H1 (cell line): ENCODE data around the gene VENTX. TPM values are rescaled to one million over a fixed set of nuclear protein-coding genes. Genes with fewer than 3 reads are reported as not detected.

Experiments
- CTCF ChIA-PET: fragments of 300-600 bp; sonication (Branson Sonifier 250); formaldehyde crosslinking; loops from one replicate; lab custom pipeline; 2021; ENCODE audit not compliant: partially characterized antibody; lab: Charles Lee
- POLR2A ChIA-PET: fragments of 300-600 bp; sonication (Branson Sonifier 250); formaldehyde crosslinking; loops from one replicate; lab custom pipeline; 2021; ENCODE audit warnings: inconsistent platforms; ENCODE audit not compliant: partially characterized antibody; lab: Charles Lee
- DNase-seq, 2 experiments: peaks; one replicate each; pipeline versions ENCODE4 v3.0.0 to v3.0.0-alpha.2; 2010 to 2022; ENCODE audit warnings: low spot score in 2 of 2, low read depth in 1 of 2, mixed read lengths in 1 of 2
- FAIRE-seq: peaks from 2 replicates; lab custom pipeline; 2011; peaks lifted over from hg19 to GRCh38; lab: Jason Lieb, UNC
- H2AFZ ChIP-seq: 2 replicates; pipeline ENCODE4 v1.8.1; 2012; ENCODE audit warnings: low read length, inconsistent platforms
- H2AK5ac ChIP-seq: 2 replicates; pipeline ENCODE4 v1.6.1; 2013; ENCODE audit warnings: low read depth, low read length
- H2BK120ac ChIP-seq: replicated peaks from 2 replicates; pipeline ENCODE3; 2013; ENCODE audit warnings: low read depth, low read length, inconsistent platforms
- H2BK12ac ChIP-seq: 2 replicates; pipeline ENCODE4 v1.6.1; 2013; ENCODE audit warnings: low read depth, low read length
- H2BK15ac ChIP-seq: 2 replicates; pipeline ENCODE4 v1.6.1; 2013; ENCODE audit warnings: low read length
- H2BK20ac ChIP-seq: 2 replicates; pipeline ENCODE4 v1.6.1; 2013; ENCODE audit warnings: low read length
- H2BK5ac ChIP-seq: 2 replicates; pipeline ENCODE4 v1.6.1; 2013; ENCODE audit warnings: low read depth, low read length
- H3K14ac ChIP-seq: 2 replicates; pipeline ENCODE4 v1.6.1; 2013; ENCODE audit warnings: inconsistent platforms; ENCODE audit not compliant: insufficient read length
- H3K18ac ChIP-seq: 2 replicates; pipeline ENCODE4 v1.6.1; 2013; ENCODE audit warnings: low read length; ENCODE audit errors: extremely low read depth
- H3K23ac ChIP-seq: 2 replicates; pipeline ENCODE4 v1.6.1; 2013; ENCODE audit warnings: inconsistent platforms; ENCODE audit not compliant: insufficient read length
- H3K23me2 ChIP-seq: 2 replicates; pipeline ENCODE4 v1.6.1; 2013; ENCODE audit warnings: low read depth, low read length
- H3K27ac ChIP-seq: 2 replicates; pipeline ENCODE4 v1.6.1; 2011; ENCODE audit warnings: low read depth, low read length, inconsistent platforms
- H3K27me3 ChIP-seq, 4 experiments: replicated peaks in 1 of 4; 1 replicate in 1 of 4; 2 replicates in 3 of 4; pipeline versions ENCODE4 v1.6.1 to v1.8.1; 2011 to 2013; ENCODE audit warnings: low read length in 3 of 4, mild to moderate bottlenecking in 3 of 4, inconsistent platforms in 2 of 4, mixed read lengths in 2 of 4, moderate library complexity in 1 of 4; ENCODE audit not compliant: control insufficient read depth in 3 of 4, insufficient read depth in 3 of 4; ENCODE audit errors: extremely low read depth in 1 of 4
- H3K36me3 ChIP-seq, 4 experiments: 2 replicates each; pipeline versions ENCODE4 v1.6.1 to v1.8.1; 2011 to 2013; ENCODE audit warnings: mild to moderate bottlenecking in 4 of 4, low read length in 3 of 4, moderate library complexity in 2 of 4, control low read depth in 1 of 4, inconsistent platforms in 1 of 4; ENCODE audit not compliant: insufficient read depth in 4 of 4, control insufficient read depth in 2 of 4
- H3K4ac ChIP-seq: replicated peaks from 2 replicates; pipeline ENCODE3; 2013; ENCODE audit warnings: low read length, low read depth, mixed read lengths, inconsistent platforms; ENCODE audit not compliant: insufficient read length
- H3K4me1 ChIP-seq, 4 experiments: replicated peaks in 1 of 4; 1 replicate in 1 of 4; 2 replicates in 3 of 4; pipeline versions ENCODE4 v1.6.1 to v1.8.1; 2011 to 2013; ENCODE audit warnings: low read length in 3 of 4, inconsistent platforms in 2 of 4, mixed read lengths in 1 of 4; ENCODE audit not compliant: insufficient read depth in 4 of 4, control insufficient read depth in 3 of 4
- H3K4me2 ChIP-seq, 2 experiments: 2 replicates each; pipeline versions ENCODE4 v1.6.1 to v1.8.1; 2011 to 2013; ENCODE audit warnings: low read depth in 2 of 2, low read length in 2 of 2, control low read depth in 1 of 2, inconsistent platforms in 1 of 2, mild to moderate bottlenecking in 1 of 2; ENCODE audit not compliant: insufficient read depth in 1 of 2
- H3K4me3 ChIP-seq, 4 experiments: fragments of 200-600, 300-600 bp in 1 of 4; sonication (generic), shearing (Covaris generic), sonication (Bioruptor Twin) in 1 of 4; 2 replicates each; pipeline versions ENCODE4 v1.5.1 to v1.8.1; 2011 to 2016; ENCODE audit warnings: low read length in 4 of 4, low read depth in 3 of 4, control low read depth in 2 of 4, inconsistent platforms in 2 of 4, mild to moderate bottlenecking in 2 of 4, mixed read lengths in 1 of 4, moderate library complexity in 1 of 4; ENCODE audit not compliant: insufficient read depth in 2 of 4; ENCODE audit errors: extremely low read depth in 1 of 4
- H3K56ac ChIP-seq: replicated peaks from 2 replicates; pipeline ENCODE3; 2013; ENCODE audit warnings: low read depth, mild to moderate bottlenecking, mixed read lengths, low read length, inconsistent platforms; ENCODE audit not compliant: insufficient read length
- H3K79me1 ChIP-seq: 2 replicates; pipeline ENCODE4 v1.6.1; 2013; ENCODE audit warnings: low read depth, low read length, control low read depth
- H3K79me2 ChIP-seq, 2 experiments: 2 replicates each; pipeline versions ENCODE4 v1.6.1 to v1.8.1; 2012 to 2013; ENCODE audit warnings: low read length in 2 of 2, mild to moderate bottlenecking in 2 of 2, inconsistent platforms in 1 of 2; ENCODE audit not compliant: insufficient read depth in 2 of 2, control insufficient read depth in 1 of 2
- H3K9ac ChIP-seq, 4 experiments: replicated peaks in 1 of 4; 1 replicate in 1 of 4; 2 replicates in 3 of 4; pipeline versions ENCODE4 v1.6.1 to v1.8.1; 2011 to 2013; ENCODE audit warnings: low read depth in 3 of 4, low read length in 3 of 4, control low read depth in 2 of 4, mild to moderate bottlenecking in 2 of 4, moderate library complexity in 2 of 4, inconsistent platforms in 1 of 4; ENCODE audit errors: extremely low read depth in 1 of 4
- H3K9me3 ChIP-seq, 2 experiments: 2 replicates each; pipeline versions ENCODE4 v1.6.1 to v1.8.1; 2012 to 2013; ENCODE audit warnings: mild to moderate bottlenecking in 2 of 2, moderate library complexity in 2 of 2, control low read depth in 1 of 2, inconsistent platforms in 1 of 2, low read depth in 1 of 2, low read length in 1 of 2, mixed read lengths in 1 of 2; ENCODE audit not compliant: insufficient read depth in 2 of 2
- H4K20me1 ChIP-seq, 2 experiments: replicated peaks in 1 of 2; 2 replicates each; pipeline versions ENCODE3 to v1.8.1; 2011 to 2013; ENCODE audit warnings: inconsistent platforms in 2 of 2, low read length in 2 of 2, mild to moderate bottlenecking in 1 of 2; ENCODE audit not compliant: insufficient read depth in 2 of 2, control insufficient read depth in 1 of 2
- H4K5ac ChIP-seq: 2 replicates; pipeline ENCODE4 v1.6.1; 2013; ENCODE audit warnings: low read length, low read depth, mixed read lengths, inconsistent platforms; ENCODE audit not compliant: insufficient read length
- H4K8ac ChIP-seq: 2 replicates; pipeline ENCODE4 v1.8.0; 2013; ENCODE audit warnings: mild to moderate bottlenecking, moderate library complexity, low read length, inconsistent platforms; ENCODE audit not compliant: insufficient read depth; ENCODE audit errors: extremely low read depth
- H4K91ac ChIP-seq: replicated peaks from 2 replicates; pipeline ENCODE3; 2013; ENCODE audit warnings: low read length, mixed read lengths, inconsistent platforms; ENCODE audit not compliant: insufficient read length
- BRCA1 ChIP-seq: IDR thresholded peaks from 2 replicates; pipeline ENCODE4 v1.6.1; 2012; ENCODE audit warnings: low read depth, low read length, improper control_type of control experiment
- CHD1 ChIP-seq: IDR thresholded peaks from 2 replicates; pipeline ENCODE4 v1.6.1; 2012; ENCODE audit warnings: low read depth, low read length, improper control_type of control experiment
- FOSL1 ChIP-seq: IDR thresholded peaks from 2 replicates; pipeline ENCODE4 v1.6.1; 2011; ENCODE audit warnings: mild to moderate bottlenecking, low read depth, low read length, moderate library complexity; ENCODE audit not compliant: insufficient read depth
- GTF2F1 ChIP-seq: IDR thresholded peaks from 2 replicates; pipeline ENCODE4 v1.6.1; 2012; ENCODE audit warnings: low read depth, low read length, improper control_type of control experiment, borderline replicate concordance
- NRF1 ChIP-seq: IDR thresholded peaks from 2 replicates; pipeline ENCODE4 v1.6.1; 2011; ENCODE audit warnings: mild to moderate bottlenecking, low read depth, low read length, improper control_type of control experiment
- POU5F1 ChIP-seq: IDR thresholded peaks from 2 replicates; pipeline ENCODE4 v1.6.1; 2011; ENCODE audit warnings: low read depth, mild to moderate bottlenecking, low read length, moderate library complexity
- SP4 ChIP-seq: IDR thresholded peaks from 2 replicates; pipeline ENCODE4 v1.6.1; 2012; ENCODE audit warnings: low read length, inconsistent platforms
- TEAD4 ChIP-seq: IDR thresholded peaks from 2 replicates; pipeline ENCODE4 v1.6.1; 2012; ENCODE audit warnings: low read depth, low read length, inconsistent platforms, mixed read lengths
- YY1 ChIP-seq: IDR thresholded peaks from 2 replicates; pipeline ENCODE4 v1.6.1; 2011; ENCODE audit warnings: low read depth, mild to moderate bottlenecking, low read length
- WGBS, 2 experiments: shearing (Covaris generic) in 1 of 2; methylation state at CpG; one replicate each; pipeline versions ENCODE4 v1.1.6 to v1.1.7; 2013 to 2015; ENCODE audit warnings: low lambda C conversion rate in 2 of 2, mixed read lengths in 2 of 2, inconsistent platforms in 1 of 2, low coverage in 1 of 2, missing lambda C conversion rate in 1 of 2; ENCODE audit not compliant: insufficient replicate concordance in 2 of 2, insufficient coverage in 1 of 2, insufficient read length in 1 of 2; ENCODE audit errors: extremely low coverage in 1 of 2, missing lambda C conversion rate in 1 of 2; 5-methylcytosine and 5-hydroxymethylcytosine counted together
- polyA plus RNA-seq, 7 experiments: library from polyadenylated mRNA; depleted of rRNA in 3 of 7; stranded (reverse) in 5 of 7; unstranded in 2 of 7; fragments of >200 nt in 5 of 7; fragments of 200-250 nt in 2 of 7; gene quantifications; 1 replicate in 5 of 7; 2 replicates in 1 of 7; 4 replicates in 1 of 7; pipeline versions ENCODE4 v1.2.1 to v1.2.3, GENCODE V29; 2011 to 2013; ENCODE audit warnings: missing spikeins in 2 of 7, mixed read lengths in 2 of 7
- total RNA-seq: library from RNA; stranded (reverse); fragmentation: NEBNext Ultra II Directional; extraction: Animal tissue kit (Norgen Biotek cat#: 25700); gene quantifications from 2 replicates; pipeline ENCODE4 v1.2.1, GENCODE V29; 2021
- TF ChIP-seq, protein P1 (sequence below): IDR thresholded peaks from 2 replicates; pipeline ENCODE4 v1.6.1; 2011; ENCODE audit warnings: low read length, improper control_type of control experiment

VENTX gene
- total and polyA plus RNA-seq, 2 of the 8 experiments (the other 6 are each of a cell fraction or from before 2014, with no cell fraction given), result 5.6 TPM

GRCh38 chr10:133281628-133282372 is 44.1 kb downstream of the VENTX start:
- Histone ChIP-seq H3K4ac (no peak overlapping the region), H2AK5ac (no peak overlapping the region), H3K9me3 (no peaks in the 10 kb centered on the region), H3K23me2 (no peaks in the 10 kb centered on the region; the same call in 1 of the 2 replicates), H2BK12ac (no peak overlapping the region), H3K23ac (no peak overlapping the region), H2BK5ac (no peak overlapping the region), H3K27ac (no peak overlapping the region), H4K91ac (no peak overlapping the region), H3K4me1 (peaks cover 0 to 6% (median 5%) of the 10 kb centered on the region in 4 experiments; a peak in 4 of 7 replicates), H3K4me2 (no peak overlapping the region), H3K36me3 (peaks cover 7 to 39% (median 21%) of the 10 kb centered on the region in 4 experiments), H4K5ac (no peak overlapping the region), H3K4me3 (no peak overlapping the region), H3K56ac (no peak overlapping the region), H4K20me1 (peaks cover 0 to 9% of the 10 kb centered on the region in 2 experiments), H3K79me1 (no peaks in the 10 kb centered on the region), H3K18ac (no peak overlapping the region), H4K8ac (no peak overlapping the region), H3K27me3 (no peaks in the 10 kb centered on the region), H2BK120ac (no peak overlapping the region), H3K14ac (no peak overlapping the region), H2AFZ (no peak overlapping the region), H2BK15ac (no peak overlapping the region), H3K79me2 (no peaks in the 10 kb centered on the region), H3K9ac (no peak overlapping the region), H2BK20ac (no peak overlapping the region)
- POLR2A ChIA-PET, result interaction anchor here (0.5 to 1.3 kb wide), 2 partner anchors 21 to 254 kb away, joined by 3 to 4 read pairs; no protein-coding TSS in a partner anchor
- DNase-seq (no peak), FAIRE-seq (no peak)
- WGBS, 2 experiments, result 88% methylated on average over 38 of the region's 38 CpGs; no CpG with 5 or more reads in 1 of the 2 experiments
- CTCF ChIA-PET, result interaction anchor here (0.7 to 2.7 kb wide), 5 partner anchors 21 to 138 kb away, joined by 3 to 12 read pairs (median 6); no protein-coding TSS in a partner anchor
- TF ChIP-seq SP4 (no peak), TEAD4 (no peak), BRCA1 (no peak), CHD1 (no peak), FOSL1 (no peak), POU5F1 (no peak), GTF2F1 (no peak), NRF1 (no peak), YY1 (no peak)
- TF ChIP-seq, protein P1, sequence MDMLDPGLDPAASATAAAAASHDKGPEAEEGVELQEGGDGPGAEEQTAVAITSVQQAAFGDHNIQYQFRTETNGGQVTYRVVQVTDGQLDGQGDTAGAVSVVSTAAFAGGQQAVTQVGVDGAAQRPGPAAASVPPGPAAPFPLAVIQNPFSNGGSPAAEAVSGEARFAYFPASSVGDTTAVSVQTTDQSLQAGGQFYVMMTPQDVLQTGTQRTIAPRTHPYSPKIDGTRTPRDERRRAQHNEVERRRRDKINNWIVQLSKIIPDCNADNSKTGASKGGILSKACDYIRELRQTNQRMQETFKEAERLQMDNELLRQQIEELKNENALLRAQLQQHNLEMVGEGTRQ, result no peak
